Measurements from ENCODE around the gene TPSAB1. TPM values are rescaled to one million over a fixed set of nuclear protein-coding genes. Genes with fewer than 3 reads are reported as not detected.
"Not testable (repeated sequence)": the region's sequence is repeated elsewhere in the genome, so short reads cannot be mapped to it uniquely, and the experiment has no call there.

Gene TPSAB1
- total RNA-seq, 4 donors from 2014 or later = 13.8 to 67.7 (median 28.5) TPM

- TF ChIP-seq EP300 (IDR thresholded peaks at IDR 0.05) (no peak), CTCF (IDR thresholded peaks at IDR 0.05) (no peak), POLR2A (IDR thresholded peaks at IDR 0.05) (no peak)
- no peaks in the 10 kb centered on the region for H3K36me3 ChIP-seq
- H3K27me3 ChIP-seq = peaks cover 0 to 5% of the 10 kb centered on the region in 2 donors
- H3K27ac ChIP-seq = no peak overlapping the region
- 83% methylated on average over 9 of the region's 9 CpGs for WGBS, 2 donors
- no peak overlapping the region for H3K4me3 ChIP-seq
- H3K4me1 ChIP-seq = no peaks in the 10 kb centered on the region
- DNase-seq (ENCODE audit: low spot score in 2 of 2) = no peak
- H3K9me3 ChIP-seq = no peaks in the 10 kb centered on the region
Measured at GRCh38 chr16:1237990-1238389, 2.5 kb upstream of the TPSAB1 start.

- 62 to 70% methylated on average over 10 to 18 of the region's 23 CpGs for WGBS, 2 donors
- not testable (repeated sequence) for DNase-seq (ENCODE audit: low spot score in 2 of 2); H3K9me3 ChIP-seq; H3K27ac ChIP-seq; H3K36me3 ChIP-seq; H3K4me3 ChIP-seq; H3K27me3 ChIP-seq; H3K4me1 ChIP-seq
Measured at GRCh38 chr16:1238909-1239308, 1.6 kb upstream of the TPSAB1 start.

- H3K4me1 ChIP-seq; H3K27ac ChIP-seq; H3K9me3 ChIP-seq; H3K36me3 ChIP-seq; H3K4me3 ChIP-seq; DNase-seq (ENCODE audit: low spot score in 2 of 2); H3K27me3 ChIP-seq: not testable (repeated sequence)
- 76 to 84% methylated on average over 5 to 8 of the region's 9 CpGs for WGBS, 2 donors
Measured at GRCh38 chr16:1239575-1239974, 930 bp upstream of the TPSAB1 start.

GRCh38 chr16:1241081-1241480 lies 576 bp downstream of the TPSAB1 start:
- H3K4me3 ChIP-seq; H3K9me3 ChIP-seq; H3K36me3 ChIP-seq; H3K27ac ChIP-seq; H3K4me1 ChIP-seq; DNase-seq (ENCODE audit: low spot score in 2 of 2): not testable (repeated sequence)
- peaks cover 0 to 18% of the 10 kb centered on the region in 2 donors for H3K27me3 ChIP-seq
- no CpG with 5 or more reads among the region's 15 CpGs for WGBS, 2 donors

- H3K27me3 ChIP-seq = peaks cover 0 to 27% of the 10 kb centered on the region in 2 donors
- not testable (repeated sequence) for H3K9me3 ChIP-seq; H3K4me3 ChIP-seq; H3K36me3 ChIP-seq; H3K27ac ChIP-seq; DNase-seq (ENCODE audit: low spot score in 2 of 2); H3K4me1 ChIP-seq
- whole genome bisulfite sequencing, 2 donors = 28 to 41% methylated on average over 6 of the region's 11 CpGs
Measured at GRCh38 chr16:1243363-1243762, 2.9 kb downstream of the TPSAB1 start.

GRCh38 chr16:1243907-1244850 lies 3.7 kb downstream of the TPSAB1 start:
- H3K36me3 ChIP-seq; H3K4me1 ChIP-seq; H3K27ac ChIP-seq; DNase-seq (ENCODE audit: low spot score in 2 of 2); H3K4me3 ChIP-seq; H3K9me3 ChIP-seq: not testable (repeated sequence)
- WGBS, 2 donors = 68 to 70% methylated on average over 15 to 17 of the region's 32 CpGs
- peaks cover 0 to 27% of the 10 kb centered on the region in 2 donors for H3K27me3 ChIP-seq

GRCh38 chr16:1244881-1245280 lies 4.4 kb downstream of the TPSAB1 start:
- Histone ChIP-seq H3K36me3 (no peaks in the 10 kb centered on the region), H3K4me1 (no peaks in the 10 kb centered on the region), H3K27ac (no peak overlapping the region), H3K9me3 (no peaks in the 10 kb centered on the region), H3K27me3 (peaks cover 0 to 23% of the 10 kb centered on the region in 2 donors), H3K4me3 (no peak overlapping the region)
- TF ChIP-seq POLR2A (IDR thresholded peaks at IDR 0.05) = no peak
- DNase-seq (ENCODE audit: low spot score in 2 of 2) = no peak
- 57 to 76% methylated on average over 9 to 10 of the region's 12 CpGs for WGBS, 2 donors

GRCh38 chr16:1245452-1246020 lies 5.0 kb downstream of the TPSAB1 start:
- no peak for DNase-seq (ENCODE audit: low spot score in 2 of 2)
- Histone ChIP-seq H3K9me3 (no peaks in the 10 kb centered on the region), H3K36me3 (no peaks in the 10 kb centered on the region), H3K4me3 (no peak overlapping the region), H3K27me3 (peaks cover 0 to 22% of the 10 kb centered on the region in 2 donors), H3K27ac (no peak overlapping the region), H3K4me1 (no peaks in the 10 kb centered on the region)
- TF ChIP-seq POLR2A (IDR thresholded peaks at IDR 0.05) = no peak
- 27 to 29% methylated on average over 22 of the region's 22 CpGs for WGBS, 2 donors

- not testable (repeated sequence) for DNase-seq (ENCODE audit: low spot score in 2 of 2); H3K36me3 ChIP-seq; H3K9me3 ChIP-seq; H3K4me3 ChIP-seq; H3K4me1 ChIP-seq; H3K27ac ChIP-seq
- peaks cover 0 to 22% of the 10 kb centered on the region in 2 donors for H3K27me3 ChIP-seq
- 81 to 89% methylated on average over 13 to 14 of the region's 14 CpGs for WGBS, 2 donors
Measured at GRCh38 chr16:1247903-1248537, 7.5 kb downstream of the TPSAB1 start.

GRCh38 chr16:1249031-1249755 lies 8.7 kb downstream of the TPSAB1 start:
- H3K27ac ChIP-seq; H3K4me3 ChIP-seq; DNase-seq (ENCODE audit: low spot score in 2 of 2); H3K9me3 ChIP-seq; H3K36me3 ChIP-seq; H3K4me1 ChIP-seq: not testable (repeated sequence)
- no CpG with 5 or more reads among the region's 43 CpGs for WGBS, 2 donors
- peaks cover 0 to 22% of the 10 kb centered on the region in 2 donors for H3K27me3 ChIP-seq

- not testable (repeated sequence) for H3K4me3 ChIP-seq; H3K4me1 ChIP-seq; H3K27ac ChIP-seq; H3K9me3 ChIP-seq; DNase-seq (ENCODE audit: low spot score in 2 of 2); H3K36me3 ChIP-seq
- no CpG with 5 or more reads among the region's 47 CpGs for WGBS, 2 donors
- H3K27me3 ChIP-seq = peaks cover 0 to 25% of the 10 kb centered on the region in 2 donors
Measured at GRCh38 chr16:1253701-1254364, 13.3 kb downstream of the TPSAB1 start.
